GM21381 (cell line): ENCODE results near the gene CEP112.

Source experiments
- ATAC-seq: cut with Tn5 transposase; IDR thresholded peaks from one replicate; pipeline ENCODE4 v1.9.1; 2021; ENCODE audit warnings: mild to moderate bottlenecking, moderate library complexity; ENCODE audit not compliant: unreplicated experiment

The CEP112 gene

GRCh38 chr17:65587534-65588180, 604.3 kb downstream of the CEP112 start:
- no peak for ATAC-seq

GRCh38 chr17:65586899-65587298, 605.0 kb downstream of the CEP112 start:
- no peak for ATAC-seq
